ENCODE measurements around the gene NDRG4.

GRCh38 chr16:58461640-58462039, 38.3 kb upstream of the NDRG4 start:
- TF ChIP-seq, protein P1, sequence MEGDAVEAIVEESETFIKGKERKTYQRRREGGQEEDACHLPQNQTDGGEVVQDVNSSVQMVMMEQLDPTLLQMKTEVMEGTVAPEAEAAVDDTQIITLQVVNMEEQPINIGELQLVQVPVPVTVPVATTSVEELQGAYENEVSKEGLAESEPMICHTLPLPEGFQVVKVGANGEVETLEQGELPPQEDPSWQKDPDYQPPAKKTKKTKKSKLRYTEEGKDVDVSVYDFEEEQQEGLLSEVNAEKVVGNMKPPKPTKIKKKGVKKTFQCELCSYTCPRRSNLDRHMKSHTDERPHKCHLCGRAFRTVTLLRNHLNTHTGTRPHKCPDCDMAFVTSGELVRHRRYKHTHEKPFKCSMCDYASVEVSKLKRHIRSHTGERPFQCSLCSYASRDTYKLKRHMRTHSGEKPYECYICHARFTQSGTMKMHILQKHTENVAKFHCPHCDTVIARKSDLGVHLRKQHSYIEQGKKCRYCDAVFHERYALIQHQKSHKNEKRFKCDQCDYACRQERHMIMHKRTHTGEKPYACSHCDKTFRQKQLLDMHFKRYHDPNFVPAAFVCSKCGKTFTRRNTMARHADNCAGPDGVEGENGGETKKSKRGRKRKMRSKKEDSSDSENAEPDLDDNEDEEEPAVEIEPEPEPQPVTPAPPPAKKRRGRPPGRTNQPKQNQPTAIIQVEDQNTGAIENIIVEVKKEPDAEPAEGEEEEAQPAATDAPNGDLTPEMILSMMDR (IDR thresholded peaks at IDR 0.05; ENCODE audit: extremely low read depth in 1 of 2, insufficient read depth in 1 of 2, low read depth in 1 of 2, low read length in 2 of 2) = no peak
- TF ChIP-seq POLR2AphosphoS5 (IDR thresholded peaks at IDR 0.05; ENCODE audit: insufficient read depth, low read depth, low read length) (no peak), POLR2A (IDR thresholded peaks at IDR 0.05; ENCODE audit: low read depth, low read length) (no peak), MYC (IDR thresholded peaks at IDR 0.05; ENCODE audit: low read depth, low read length) (no peak), GATA2 (IDR thresholded peaks at IDR 0.05; ENCODE audit: insufficient read depth, insufficient read length, low read depth, low read length) (no peak)
- TF ChIP-seq, protein P2, sequence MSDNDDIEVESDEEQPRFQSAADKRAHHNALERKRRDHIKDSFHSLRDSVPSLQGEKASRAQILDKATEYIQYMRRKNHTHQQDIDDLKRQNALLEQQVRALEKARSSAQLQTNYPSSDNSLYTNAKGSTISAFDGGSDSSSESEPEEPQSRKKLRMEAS (IDR thresholded peaks at IDR 0.05; ENCODE audit: insufficient read depth, insufficient read length) = no peak

Measured in endothelial cell of umbilical vein (primary cell).